Bronchial epithelial cell (primary cell): ENCODE measurements around the gene ANXA3. TPM values are rescaled to one million over a fixed set of nuclear protein-coding genes. Genes with fewer than 3 reads are reported as not detected.

ENCODE experiments used
- DNase-seq: peaks from one replicate; pipeline ENCODE4 v3.0.0-alpha.2; 2010; ENCODE audit warnings: low read depth
- FAIRE-seq: peaks from 2 replicates; lab custom pipeline; 2011; peaks lifted over from hg19 to GRCh38; lab: Jason Lieb, UNC
- H3K27me3 ChIP-seq: 2 replicates; pipeline ENCODE4 v1.5.1; 2011; ENCODE audit warnings: low read length; ENCODE audit not compliant: control insufficient read depth, insufficient read depth
- H3K36me3 ChIP-seq: 2 replicates; pipeline ENCODE4 v1.5.1; 2011; ENCODE audit warnings: low read length; ENCODE audit not compliant: control insufficient read depth, insufficient read depth
- H3K4me3 ChIP-seq: 2 replicates; pipeline ENCODE4 v1.5.1; 2011; ENCODE audit warnings: mild to moderate bottlenecking, low read depth, low read length, control low read depth
- total RNA-seq: library from RNA; depleted of rRNA; stranded (reverse); fragments of >200 nt; gene quantifications from 2 replicates; pipeline ENCODE4 v1.2.1, GENCODE V29; 2014
- TF ChIP-seq, protein P1 (sequence below): IDR thresholded peaks from 2 replicates; pipeline ENCODE4 v1.5.1; 2011; ENCODE audit warnings: mild to moderate bottlenecking, moderate library complexity, low read length, control low read depth, inconsistent platforms; ENCODE audit not compliant: insufficient read depth, severe bottlenecking

ANXA3 gene
- total RNA-seq, 1 donor from 2014 or later: 705 TPM

DNA sequence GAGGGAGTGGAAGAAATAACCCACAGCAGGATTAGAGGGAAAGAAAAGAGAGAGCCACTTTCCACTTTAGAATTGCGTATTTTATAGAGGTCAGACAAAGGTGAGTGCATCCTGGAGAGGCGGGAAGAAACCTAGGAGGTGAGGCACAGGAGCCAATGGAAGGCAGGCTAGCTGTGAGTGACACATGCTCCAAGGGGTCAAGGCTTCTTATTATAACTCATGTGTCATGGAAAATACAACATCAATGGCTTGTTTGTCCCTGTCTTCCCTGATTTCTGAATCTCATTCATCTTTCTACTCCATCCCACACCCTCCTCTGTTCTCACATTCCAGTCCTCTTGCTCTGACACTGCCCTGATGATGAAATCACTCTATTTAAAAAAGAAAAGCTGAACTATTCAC lies 14.4 kb downstream of the ANXA3 start:
- DNase-seq (peak; percentile 88), FAIRE-seq (no peak)
- TF ChIP-seq, protein P1, sequence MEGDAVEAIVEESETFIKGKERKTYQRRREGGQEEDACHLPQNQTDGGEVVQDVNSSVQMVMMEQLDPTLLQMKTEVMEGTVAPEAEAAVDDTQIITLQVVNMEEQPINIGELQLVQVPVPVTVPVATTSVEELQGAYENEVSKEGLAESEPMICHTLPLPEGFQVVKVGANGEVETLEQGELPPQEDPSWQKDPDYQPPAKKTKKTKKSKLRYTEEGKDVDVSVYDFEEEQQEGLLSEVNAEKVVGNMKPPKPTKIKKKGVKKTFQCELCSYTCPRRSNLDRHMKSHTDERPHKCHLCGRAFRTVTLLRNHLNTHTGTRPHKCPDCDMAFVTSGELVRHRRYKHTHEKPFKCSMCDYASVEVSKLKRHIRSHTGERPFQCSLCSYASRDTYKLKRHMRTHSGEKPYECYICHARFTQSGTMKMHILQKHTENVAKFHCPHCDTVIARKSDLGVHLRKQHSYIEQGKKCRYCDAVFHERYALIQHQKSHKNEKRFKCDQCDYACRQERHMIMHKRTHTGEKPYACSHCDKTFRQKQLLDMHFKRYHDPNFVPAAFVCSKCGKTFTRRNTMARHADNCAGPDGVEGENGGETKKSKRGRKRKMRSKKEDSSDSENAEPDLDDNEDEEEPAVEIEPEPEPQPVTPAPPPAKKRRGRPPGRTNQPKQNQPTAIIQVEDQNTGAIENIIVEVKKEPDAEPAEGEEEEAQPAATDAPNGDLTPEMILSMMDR: no peak
- Histone ChIP-seq H3K4me3 (no peak overlapping the region), H3K27me3 (no peaks in the 10 kb centered on the region), H3K36me3 (peaks cover 3% of the 10 kb centered on the region)

DNA sequence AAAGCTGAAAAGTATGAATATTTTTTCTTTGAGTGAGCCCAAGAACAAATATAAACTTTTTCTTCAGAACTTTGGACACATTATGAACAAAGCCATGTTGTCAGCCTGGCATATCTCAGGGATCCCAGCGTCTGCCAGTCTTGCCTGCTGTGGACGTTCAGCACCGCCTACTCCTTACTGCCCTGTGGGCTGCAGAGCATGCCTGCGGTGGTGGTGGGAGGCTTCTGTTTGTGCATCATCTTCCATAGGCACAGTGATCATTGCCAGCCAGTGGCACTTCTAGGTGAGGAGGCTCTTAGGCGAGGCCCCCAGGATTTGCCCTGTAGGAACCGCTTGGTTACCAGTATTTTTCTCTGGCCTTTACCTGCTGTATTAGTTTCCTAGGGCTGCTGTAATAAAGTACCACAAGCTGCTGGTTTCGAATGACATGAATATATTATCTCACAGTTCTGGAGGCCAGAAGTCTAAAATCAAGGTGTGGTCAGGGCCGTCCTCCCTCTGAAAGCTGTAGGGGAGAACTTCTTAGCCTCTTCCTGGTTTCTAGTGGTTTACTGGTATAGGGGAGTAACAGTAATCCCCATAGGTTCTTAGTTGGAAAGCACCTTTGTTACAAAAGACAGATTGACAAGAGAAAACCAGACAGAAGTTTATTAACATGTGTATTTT lies 15.4 kb downstream of the ANXA3 start:
- no peak overlapping the region for H3K4me3 ChIP-seq
- TF ChIP-seq, protein P1: no peak
- no peak for FAIRE-seq
- no peak for DNase-seq
- H3K27me3 ChIP-seq: no peaks in the 10 kb centered on the region
- H3K36me3 ChIP-seq: peaks cover 5% of the 10 kb centered on the region

DNA sequence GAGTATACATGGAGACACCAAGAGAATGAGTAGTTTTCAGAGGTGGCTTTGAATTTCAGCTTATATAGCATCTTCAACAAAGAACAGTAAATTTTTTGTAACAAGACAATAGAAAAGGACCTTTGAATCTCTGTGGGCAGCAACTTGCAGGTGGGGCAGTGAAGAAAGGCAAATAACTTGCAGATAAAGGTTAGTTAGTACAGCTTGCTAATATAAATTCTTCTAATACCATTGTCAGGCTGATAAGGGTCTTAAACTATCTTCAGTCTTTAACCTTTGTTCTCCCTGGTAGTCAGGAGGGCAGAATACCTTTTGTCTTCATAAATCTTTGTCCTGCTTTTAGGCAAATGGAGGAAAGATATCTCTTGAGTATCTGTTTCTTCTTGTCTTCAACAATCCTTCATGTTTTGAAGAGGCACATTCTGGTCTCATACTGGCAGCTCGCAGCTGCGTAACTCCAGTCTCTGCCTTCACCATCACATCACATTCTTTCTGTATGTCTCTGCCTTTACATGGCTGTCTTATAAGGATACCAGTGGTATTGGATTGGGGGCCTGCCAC lies 16.0 kb downstream of the ANXA3 start:
- Histone ChIP-seq H3K4me3 (no peak overlapping the region), H3K27me3 (no peaks in the 10 kb centered on the region), H3K36me3 (peaks cover 5% of the 10 kb centered on the region)
- TF ChIP-seq, protein P1: no peak
- no peak for FAIRE-seq
- DNase-seq: no peak

DNA sequence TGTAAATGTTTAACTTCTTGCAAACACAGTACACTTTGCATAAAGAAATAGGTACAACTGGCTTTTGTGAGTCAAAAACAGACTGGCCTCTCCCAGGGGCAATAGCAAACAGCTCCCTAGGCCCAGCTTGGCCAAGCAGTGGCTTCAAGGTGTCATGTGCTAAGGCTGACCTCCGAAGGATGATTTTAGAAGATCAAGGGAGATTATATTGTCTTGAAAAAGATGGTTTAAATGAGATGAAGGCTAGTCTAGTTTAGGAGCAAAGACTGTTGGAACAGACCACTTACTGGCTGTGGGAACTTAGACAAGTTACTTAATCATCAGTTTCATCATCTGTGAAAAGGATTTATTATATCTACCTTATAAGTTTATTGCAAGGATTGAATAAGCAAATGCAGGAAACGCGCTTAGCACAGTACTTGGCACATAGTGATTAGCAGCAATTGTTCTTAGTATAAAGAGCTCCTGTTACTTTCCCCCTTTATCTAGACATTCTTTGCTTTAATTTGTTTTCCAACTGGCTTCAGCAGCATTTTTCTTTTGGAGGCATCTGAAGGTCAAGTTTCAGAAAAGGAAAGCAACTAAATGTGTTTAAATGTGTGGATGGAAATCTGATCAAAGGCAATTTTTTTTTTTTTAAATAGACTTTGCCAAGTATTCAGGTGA lies 17.2 kb downstream of the ANXA3 start:
- H3K27me3 ChIP-seq: no peaks in the 10 kb centered on the region
- FAIRE-seq (no peak), DNase-seq (peak; percentile 45)
- H3K36me3 ChIP-seq: peaks cover 6% of the 10 kb centered on the region
- no peak overlapping the region for H3K4me3 ChIP-seq
- TF ChIP-seq, protein P1: no peak

DNA sequence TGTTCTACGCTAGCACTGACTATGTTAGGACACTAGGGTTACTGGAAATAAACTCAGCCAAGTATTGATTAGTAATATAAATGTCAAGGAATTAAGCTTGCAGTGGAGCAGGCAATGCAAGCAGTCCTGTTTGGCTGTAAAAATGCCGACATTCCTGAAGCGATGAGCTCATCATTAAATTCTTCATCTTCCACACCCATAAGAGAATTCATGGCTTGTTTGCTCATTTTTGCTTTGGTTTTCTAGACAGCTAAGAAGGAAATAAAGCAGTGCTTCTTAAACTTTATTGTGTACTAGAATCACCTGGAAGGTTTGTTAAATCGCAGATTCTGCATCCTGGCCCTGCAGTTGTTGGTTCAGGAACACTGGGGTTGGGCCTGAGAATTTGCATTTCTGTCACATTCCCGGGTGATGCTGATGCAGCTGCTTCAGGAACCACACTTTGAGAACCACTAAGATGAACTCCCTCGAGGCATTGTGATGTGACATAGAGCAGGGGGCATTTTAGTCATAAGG lies 17.8 kb downstream of the ANXA3 start:
- TF ChIP-seq, protein P1: no peak
- H3K4me3 ChIP-seq: no peak overlapping the region
- H3K27me3 ChIP-seq: no peaks in the 10 kb centered on the region
- H3K36me3 ChIP-seq: peaks cover 8% of the 10 kb centered on the region
- FAIRE-seq (peak; percentile 50), DNase-seq (peak; percentile 87)
